ENCODE measurements around the gene KCNQ2.

Gene KCNQ2

GRCh38 chr20:63469713-63470101 lies 2.7 kb downstream of the KCNQ2 start:
- DNase-seq = no peak

DNA sequence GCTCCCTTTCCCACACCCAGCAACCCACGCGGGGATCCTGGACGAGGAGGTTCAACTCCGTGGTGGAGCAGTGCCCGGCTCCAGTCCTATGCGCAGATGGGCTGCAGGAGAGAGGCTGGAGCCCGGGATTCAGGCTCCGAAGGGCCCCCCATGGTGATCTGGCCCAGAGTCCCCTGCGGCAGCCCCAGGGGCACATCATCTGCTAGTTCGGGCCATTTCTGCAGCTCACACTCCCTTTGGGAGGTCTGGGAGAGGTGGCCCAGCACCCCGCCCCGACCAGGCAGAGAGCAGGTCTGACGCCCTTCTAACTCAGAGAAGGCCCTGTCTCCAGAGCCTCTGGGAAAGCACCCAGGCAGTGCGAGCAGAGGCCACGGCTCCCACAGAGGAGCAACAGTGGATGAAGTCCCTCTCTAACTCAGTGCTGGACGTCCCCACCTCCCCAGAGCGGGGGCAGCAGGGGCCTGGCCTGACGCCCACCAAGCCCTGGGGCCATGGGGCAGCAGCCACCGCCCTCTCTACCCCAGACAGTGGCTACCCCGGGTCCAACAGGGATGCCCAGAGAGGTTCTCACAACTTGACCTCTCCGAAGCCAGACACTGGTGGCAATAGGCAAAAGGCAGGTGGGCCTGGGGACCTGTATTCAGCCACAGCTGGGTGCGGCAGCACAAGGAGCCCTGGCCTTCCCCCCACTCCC lies 3.3 kb downstream of the KCNQ2 start:
- DNase-seq = no peak

GRCh38 chr20:63468421-63468820 lies 4.0 kb downstream of the KCNQ2 start:
- DNase-seq = no peak

DNA sequence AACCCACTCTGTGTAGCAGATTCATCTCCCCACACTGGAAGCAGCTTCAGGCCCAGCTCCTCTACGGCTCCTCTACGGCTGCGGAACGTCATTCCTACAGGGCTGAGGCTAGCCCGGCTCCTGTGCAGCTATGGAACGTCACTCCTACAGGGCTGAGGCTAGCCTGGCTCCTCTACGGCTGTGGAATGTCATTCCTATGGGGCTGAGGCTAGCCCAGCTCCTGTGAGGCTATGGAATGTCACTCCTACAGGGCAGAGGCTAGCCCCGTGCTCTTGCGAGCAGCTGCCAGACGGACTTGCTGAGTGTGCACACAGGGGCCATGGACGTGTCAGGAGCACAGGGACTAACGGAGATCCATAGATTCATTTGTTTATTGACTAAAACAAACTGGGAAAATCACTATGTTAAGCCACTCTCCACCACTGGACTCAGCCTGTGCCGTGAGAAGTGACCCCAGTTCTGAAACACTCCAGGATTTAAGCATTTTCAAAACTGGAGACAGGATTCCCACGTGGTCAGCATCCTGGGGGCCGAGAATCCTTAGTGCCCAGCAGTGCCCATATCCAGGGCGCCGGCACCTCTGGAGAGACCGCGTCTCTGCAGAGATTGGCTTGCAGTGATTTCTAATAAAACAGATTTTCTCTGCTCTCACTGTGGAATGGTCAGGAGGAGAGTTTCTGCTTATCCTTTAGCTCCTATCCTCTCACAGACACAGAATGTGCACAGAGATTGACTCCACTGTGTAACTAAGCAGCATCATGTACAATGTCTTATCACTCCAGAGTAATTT lies 5.0 kb downstream of the KCNQ2 start:
- DNase-seq = no peak

DNA sequence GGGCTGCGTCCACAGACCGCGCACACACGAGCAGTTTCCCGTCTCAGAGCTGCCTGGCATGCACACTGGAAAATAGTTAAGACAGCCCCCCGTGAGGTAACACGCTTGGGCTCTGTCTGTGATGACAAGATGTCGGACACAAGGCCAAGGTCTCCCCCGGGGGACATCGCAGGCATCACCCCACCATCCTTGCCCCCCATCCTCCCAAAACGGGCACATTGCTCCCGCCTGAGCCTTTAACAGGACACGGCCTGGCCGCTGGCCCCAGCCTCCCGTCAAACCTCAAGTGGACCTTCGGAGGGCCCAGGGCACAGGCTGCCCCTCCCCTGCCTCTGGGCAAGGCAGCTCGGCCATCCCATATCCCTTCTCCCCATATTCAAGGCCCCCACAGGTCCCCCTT lies 5.6 kb downstream of the KCNQ2 start:
- DNase-seq = no peak

DNA sequence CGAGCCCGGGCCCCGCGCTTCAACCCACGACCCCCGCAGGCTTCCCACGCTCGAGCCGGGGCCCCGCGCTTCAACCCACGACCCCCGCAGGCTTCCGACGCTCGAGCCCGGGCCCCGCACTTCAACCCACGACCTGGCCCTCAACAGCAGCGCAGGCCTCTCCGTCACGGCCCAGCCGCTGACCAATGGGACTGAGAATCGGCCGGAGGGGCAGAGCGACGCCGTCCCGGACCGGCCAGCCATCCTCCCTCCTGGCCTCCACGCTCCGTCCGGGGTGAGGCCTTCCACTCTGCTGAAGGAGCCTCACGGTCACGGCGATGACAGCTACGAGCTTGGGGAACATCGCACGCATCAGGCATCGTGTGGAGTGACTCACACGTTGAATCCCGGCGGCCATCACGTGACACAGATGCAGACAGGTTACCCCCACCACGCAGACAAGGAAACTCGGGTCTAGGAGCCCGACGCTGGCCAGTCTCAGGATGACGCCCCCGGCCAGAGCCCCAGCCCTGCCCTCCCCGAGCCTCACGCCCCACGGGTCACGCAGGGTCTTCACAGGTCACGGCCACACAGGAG lies 6.1 kb downstream of the KCNQ2 start:
- DNase-seq = no peak

- no peak for DNase-seq
Observed at GRCh38 chr20:63465380-63466249, 6.8 kb downstream of the KCNQ2 start.

DNA sequence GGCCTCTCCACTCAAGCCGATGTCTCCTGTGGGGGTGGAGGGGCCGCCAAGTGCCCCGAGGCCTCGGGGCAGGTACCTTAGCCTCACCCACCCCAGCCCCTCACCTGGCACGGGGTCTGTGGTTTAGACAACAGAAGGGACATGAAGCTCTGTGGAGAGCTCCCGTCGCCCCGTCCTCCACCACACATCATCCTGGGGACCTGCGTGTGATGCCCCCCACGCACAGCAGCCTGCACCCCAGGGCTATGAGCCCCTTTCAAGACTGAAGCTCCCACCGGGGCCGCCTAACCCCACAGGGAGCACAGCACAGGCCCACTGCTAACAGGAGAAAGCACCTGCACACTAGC lies 8.2 kb downstream of the KCNQ2 start:
- DNase-seq = no peak

GRCh38 chr20:63463400-63464288 lies 8.8 kb downstream of the KCNQ2 start:
- DNase-seq = no peak

- no peak for DNase-seq
Observed at GRCh38 chr20:63462244-63462643, 10.2 kb downstream of the KCNQ2 start.

GRCh38 chr20:63461104-63461763 lies 11.2 kb downstream of the KCNQ2 start:
- DNase-seq = no peak

- DNase-seq = no peak
Observed at GRCh38 chr20:63459070-63459380, 13.4 kb downstream of the KCNQ2 start.

- DNase-seq = no peak
Observed at GRCh38 chr20:63458170-63459069, 14.0 kb downstream of the KCNQ2 start.

- no peak for DNase-seq
Observed at GRCh38 chr20:63457737-63458136, 14.7 kb downstream of the KCNQ2 start.

GRCh38 chr20:63456429-63457284 lies 15.8 kb downstream of the KCNQ2 start:
- no peak for DNase-seq

DNA sequence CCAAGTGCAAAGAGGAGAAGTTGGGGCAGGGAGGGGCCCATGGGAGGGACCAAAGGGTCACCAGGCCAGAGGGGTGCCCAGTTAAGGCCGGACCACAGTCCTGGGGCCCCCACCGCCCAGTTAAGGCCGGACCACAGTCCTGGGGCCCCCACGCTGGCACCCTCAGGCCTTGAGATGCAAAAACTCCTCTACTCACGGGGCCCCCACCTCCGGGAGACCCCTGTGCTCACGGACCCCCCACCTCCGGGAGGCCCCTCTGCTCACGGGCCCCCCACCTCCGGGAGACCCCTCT lies 16.9 kb downstream of the KCNQ2 start:
- DNase-seq = no peak

DNA sequence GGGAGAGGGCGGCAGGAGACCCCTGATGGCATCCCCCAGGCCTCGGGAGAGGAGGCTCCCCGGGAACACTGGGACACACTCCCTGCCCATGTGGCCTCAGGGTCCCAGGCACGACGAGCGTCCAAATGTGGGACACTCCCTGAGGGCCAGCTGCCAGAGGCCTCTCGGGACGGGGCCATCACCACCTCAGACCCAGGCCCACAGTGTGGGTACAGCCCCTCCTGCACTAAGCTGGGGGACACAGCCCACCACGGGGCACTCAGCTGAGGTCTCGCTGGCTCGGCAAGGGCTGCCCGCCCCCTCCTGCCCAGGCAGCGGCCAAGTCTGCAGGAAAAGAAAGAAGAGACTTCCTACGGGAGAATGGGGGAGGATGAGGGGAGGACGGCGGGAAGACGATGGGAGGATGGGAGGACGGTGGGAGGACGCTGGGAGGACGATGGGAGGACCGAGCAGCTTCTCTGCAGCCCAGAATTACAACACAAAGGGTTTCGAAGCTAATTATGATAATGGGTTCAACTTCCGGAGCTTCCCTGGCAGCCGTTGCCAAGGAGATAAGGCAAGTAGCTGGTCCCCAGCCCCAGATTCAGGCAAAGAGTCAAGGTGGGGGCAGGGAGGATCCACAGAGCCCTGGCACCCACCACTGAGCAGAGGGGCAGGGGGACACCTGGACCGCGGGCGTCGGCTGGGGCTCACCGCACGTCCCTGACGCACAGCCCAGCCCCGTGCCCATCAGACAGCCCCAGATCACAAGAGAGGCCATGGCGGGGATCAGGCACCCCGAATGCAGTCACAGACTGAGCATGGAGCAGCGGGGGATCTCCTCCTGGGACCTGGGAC lies 17.5 kb downstream of the KCNQ2 start:
- no peak for DNase-seq

DNA sequence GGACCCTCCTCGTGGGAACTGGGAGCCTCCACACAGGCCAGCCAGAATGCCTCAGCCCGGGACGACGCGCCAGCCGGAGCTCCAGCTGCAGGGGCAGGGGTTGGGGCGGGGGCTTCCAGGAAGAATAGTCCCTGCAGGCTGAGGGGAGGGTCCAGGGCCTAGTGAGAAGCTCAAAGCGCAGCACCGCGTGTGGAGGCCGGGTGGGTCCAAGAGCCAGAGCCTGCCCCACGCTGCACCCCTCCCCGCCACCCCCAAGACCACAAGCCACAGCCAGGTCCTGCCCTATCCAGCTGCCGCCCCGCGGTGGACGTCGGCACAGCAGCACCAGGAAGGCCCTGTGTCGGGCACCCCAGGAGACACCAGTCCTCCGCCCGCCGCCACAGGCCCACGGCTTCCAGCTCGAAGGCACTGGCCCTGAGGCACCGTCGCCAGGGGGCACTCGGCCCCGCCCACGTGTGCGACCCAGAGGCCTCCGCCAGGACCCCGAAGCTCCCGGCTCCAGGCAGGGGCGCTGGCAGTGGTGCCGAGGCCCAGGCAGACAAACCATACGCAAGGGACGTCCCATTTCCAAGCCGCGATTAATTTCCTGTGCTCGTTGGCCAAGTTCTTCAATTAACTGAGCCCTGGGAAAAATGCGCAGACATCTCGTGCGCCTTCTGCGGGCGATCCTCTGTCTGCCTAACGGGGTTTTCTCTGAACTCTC lies 19.5 kb downstream of the KCNQ2 start:
- DNase-seq = no peak

Measured in NCI-H510A treated with DMSO at 0.1 percent for 48 hours (cell line).